ENCODE data around the gene CORIN.

GRCh38 chr4:47737326-47737725 lies 100.5 kb downstream of the CORIN start:
- TF ChIP-seq, protein P1, sequence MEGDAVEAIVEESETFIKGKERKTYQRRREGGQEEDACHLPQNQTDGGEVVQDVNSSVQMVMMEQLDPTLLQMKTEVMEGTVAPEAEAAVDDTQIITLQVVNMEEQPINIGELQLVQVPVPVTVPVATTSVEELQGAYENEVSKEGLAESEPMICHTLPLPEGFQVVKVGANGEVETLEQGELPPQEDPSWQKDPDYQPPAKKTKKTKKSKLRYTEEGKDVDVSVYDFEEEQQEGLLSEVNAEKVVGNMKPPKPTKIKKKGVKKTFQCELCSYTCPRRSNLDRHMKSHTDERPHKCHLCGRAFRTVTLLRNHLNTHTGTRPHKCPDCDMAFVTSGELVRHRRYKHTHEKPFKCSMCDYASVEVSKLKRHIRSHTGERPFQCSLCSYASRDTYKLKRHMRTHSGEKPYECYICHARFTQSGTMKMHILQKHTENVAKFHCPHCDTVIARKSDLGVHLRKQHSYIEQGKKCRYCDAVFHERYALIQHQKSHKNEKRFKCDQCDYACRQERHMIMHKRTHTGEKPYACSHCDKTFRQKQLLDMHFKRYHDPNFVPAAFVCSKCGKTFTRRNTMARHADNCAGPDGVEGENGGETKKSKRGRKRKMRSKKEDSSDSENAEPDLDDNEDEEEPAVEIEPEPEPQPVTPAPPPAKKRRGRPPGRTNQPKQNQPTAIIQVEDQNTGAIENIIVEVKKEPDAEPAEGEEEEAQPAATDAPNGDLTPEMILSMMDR (IDR thresholded peaks at IDR 0.05; ENCODE audit: low read length) = no peak
- no peak for TF ChIP-seq EZH2 (optimal IDR thresholded peaks at IDR 0.05; ENCODE audit: low read depth, low read length)

Measured in MM.1S (cell line).